Measurements from ENCODE around the gene CD180.

Gene CD180

GRCh38 chr5:67163231-67163756, 33.3 kb downstream of the CD180 start:
- in situ Hi-C loops (cut with MboI; ENCODE audit: low sequenced_read_pairs), result no loop called here

- in situ Hi-C loops (cut with MboI; ENCODE audit: low sequenced_read_pairs), result no loop called here
Observed at GRCh38 chr5:67161767-67162166, 34.8 kb downstream of the CD180 start.

- in situ Hi-C loops (cut with MboI; ENCODE audit: low sequenced_read_pairs), result no loop called here
Observed at GRCh38 chr5:67160985-67161384, 35.6 kb downstream of the CD180 start.

- in situ Hi-C loops (cut with MboI; ENCODE audit: low sequenced_read_pairs), result no loop called here
Observed at GRCh38 chr5:67160272-67160671, 36.3 kb downstream of the CD180 start.

GRCh38 chr5:67156976-67157583, 39.5 kb downstream of the CD180 start:
- in situ Hi-C loops (cut with MboI; ENCODE audit: low sequenced_read_pairs), result no loop called here

GRCh38 chr5:67154556-67155206, 41.9 kb downstream of the CD180 start:
- in situ Hi-C loops (cut with MboI; ENCODE audit: low sequenced_read_pairs), result no loop called here

GRCh38 chr5:67153292-67153691, 43.3 kb downstream of the CD180 start:
- in situ Hi-C loops (cut with MboI; ENCODE audit: low sequenced_read_pairs), result no loop called here

- in situ Hi-C loops (cut with MboI; ENCODE audit: low sequenced_read_pairs), result no loop called here
Observed at GRCh38 chr5:67152400-67152799, 44.2 kb downstream of the CD180 start.

GRCh38 chr5:67149951-67150523, 46.6 kb downstream of the CD180 start:
- in situ Hi-C loops (cut with MboI; ENCODE audit: low sequenced_read_pairs), result no loop called here

GRCh38 chr5:67149057-67149950, 47.3 kb downstream of the CD180 start:
- in situ Hi-C loops (cut with MboI; ENCODE audit: low sequenced_read_pairs), result no loop called here

GRCh38 chr5:67147760-67148159, 48.8 kb downstream of the CD180 start:
- in situ Hi-C loops (cut with MboI; ENCODE audit: low sequenced_read_pairs), result no loop called here

GRCh38 chr5:67146981-67147380, 49.6 kb downstream of the CD180 start:
- in situ Hi-C loops (cut with MboI; ENCODE audit: low sequenced_read_pairs), result no loop called here

- in situ Hi-C loops (cut with MboI; ENCODE audit: low sequenced_read_pairs), result no loop called here
Observed at GRCh38 chr5:67146574-67146973, 50.0 kb downstream of the CD180 start.

GRCh38 chr5:67144183-67144639, 52.4 kb downstream of the CD180 start:
- in situ Hi-C loops (cut with MboI; ENCODE audit: low sequenced_read_pairs), result no loop called here

GRCh38 chr5:67143549-67143948, 53.0 kb downstream of the CD180 start:
- in situ Hi-C loops (cut with MboI; ENCODE audit: low sequenced_read_pairs), result no loop called here

GRCh38 chr5:67142816-67143215, 53.8 kb downstream of the CD180 start:
- in situ Hi-C loops (cut with MboI; ENCODE audit: low sequenced_read_pairs), result no loop called here

GRCh38 chr5:67141644-67142043, 55.0 kb downstream of the CD180 start:
- in situ Hi-C loops (cut with MboI; ENCODE audit: low sequenced_read_pairs), result no loop called here

GRCh38 chr5:67140413-67140812, 56.2 kb downstream of the CD180 start:
- in situ Hi-C loops (cut with MboI; ENCODE audit: low sequenced_read_pairs), result no loop called here

GRCh38 chr5:67139030-67139429, 57.6 kb downstream of the CD180 start:
- in situ Hi-C loops (cut with MboI; ENCODE audit: low sequenced_read_pairs), result no loop called here

GRCh38 chr5:67135381-67135984, 61.1 kb downstream of the CD180 start:
- in situ Hi-C loops (cut with MboI; ENCODE audit: low sequenced_read_pairs), result no loop called here

- in situ Hi-C loops (cut with MboI; ENCODE audit: low sequenced_read_pairs), result no loop called here
Observed at GRCh38 chr5:67133776-67134175, 62.8 kb downstream of the CD180 start.
